Psoas muscle (tissue), 8 donors: ENCODE measurements around the gene TBL1Y. TPM values are rescaled to one million over a fixed set of nuclear protein-coding genes. Genes with fewer than 3 reads are reported as not detected.
"Not testable (repeated sequence)": the region's sequence is repeated elsewhere in the genome, so short reads cannot be mapped to it uniquely, and the experiment has no call there.

Experiments used
- ATAC-seq, 4 donors: fragments of 200-7000 bp; cut with Tn5 transposase; one replicate each; pipeline ENCODE4 v1.9.1; 2020; ENCODE audit warnings: moderate library complexity in 3 of 4, mild to moderate bottlenecking in 2 of 4
- DNase-seq, 2 donors: peaks; one replicate each; pipeline ENCODE4 v3.0.0-alpha.2; 2020
- H3K27ac ChIP-seq: fragments of 200-600 bp; one replicate; pipeline ENCODE4 v1.8.0; 2022
- H3K27me3 ChIP-seq, 3 donors: fragments of 200-600 bp in 1 of 3; one replicate each; pipeline versions ENCODE4 v1.6.1 to v1.8.0; 2013 to 2022; ENCODE audit warnings: low read length in 2 of 3, mild to moderate bottlenecking in 2 of 3, moderate library complexity in 1 of 3; ENCODE audit not compliant: insufficient read depth in 3 of 3
- H3K36me3 ChIP-seq, 2 donors: fragments of 200-600 bp in 1 of 2; one replicate each; pipeline versions ENCODE4 v1.6.1 to v1.8.0; 2013 to 2022; ENCODE audit warnings: low read depth in 1 of 2, mild to moderate bottlenecking in 1 of 2, moderate library complexity in 1 of 2; ENCODE audit not compliant: insufficient read depth in 1 of 2
- H3K4me1 ChIP-seq: fragments of 200-600 bp; one replicate; pipeline ENCODE4 v1.8.0; 2022
- H3K4me3 ChIP-seq: fragments of 200-600 bp; one replicate; pipeline ENCODE4 v1.8.0; 2022; ENCODE audit warnings: mild to moderate bottlenecking
- H3K9me3 ChIP-seq: fragments of 200-600 bp; one replicate; pipeline ENCODE4 v1.8.0; 2022
- CTCF ChIP-seq: fragments of 200-600 bp; IDR thresholded peaks from one replicate; pipeline ENCODE4 v1.8.0; 2022; ENCODE audit warnings: antibody characterized with exemption
- WGBS, 3 donors: extraction: QIAGEN DNeasy Blood & Tissue Kit; methylation state at CpG; one replicate each; pipeline versions ENCODE4 v1.1.6 to v1.1.7; 2013; 5-methylcytosine and 5-hydroxymethylcytosine counted together
- intact Hi-C, 2 donors: fragments of 100-400 bp; cut with DNase I; formaldehyde crosslinking; loops; one replicate each; pipeline versions ENCODE4 v1.11.0 to v1.14.2; 2022
- long read RNA-seq, 2 donors: library from polyadenylated mRNA; unstranded; transcript quantifications; one replicate each; pipeline ENCODE4 v2.0.0, GENCODE V29; 2021
- polyA plus RNA-seq, 3 donors: library from polyadenylated mRNA; stranded (reverse); fragments of 200-250 nt; gene quantifications; one replicate each; pipeline ENCODE4 v1.2.3, GENCODE V29; 2013
- total RNA-seq, 4 donors: library from RNA; stranded (reverse); fragmentation: NEBNext Ultra II Directional in 2 of 4; extraction: Animal tissue kit (Norgen Biotek cat#: 25700) in 2 of 4; gene quantifications; one replicate each; pipeline versions ENCODE4 v1.2.1 to v1.2.4, GENCODE V29; 2021 to 2023
- donor health status: healthy with polysubstance abuse.
- donor health status: DM: no; HTN: no; CAD: no; lungs with moderate emphysema.
- donor health status: Bipolar disorder and iron deficiency.
- donor health status: healthy.
- donor health status: DM: yes; HTN: yes; CAD: no.
- donor health status: DM: no; HTN: no; CAD: no.
- donor health status: DM: no; HTN: no; CAD: no.
- donor health status: DM: yes; HTN: yes; CAD: no.

The TBL1Y gene
- total RNA-seq (not detected), polyA plus RNA-seq (under 1 TPM in 2 of 3 donors, not detected in 1; 0.03 to 0.60 TPM)
- long read RNA-seq, donor 1: 0 reads
- long read RNA-seq, donor 2: 0 reads

- no peaks in the 10 kb centered on the region for H3K9me3 ChIP-seq
- 1% methylated on average over 30 to 91 of the region's 91 CpGs; no CpG with 5 or more reads in 1 of the 3 donors for WGBS, 3 donors
- H3K36me3 ChIP-seq: no peaks in the 10 kb centered on the region
- intact Hi-C loops: no loop called here
- H3K4me1 ChIP-seq: no peaks in the 10 kb centered on the region
- TF ChIP-seq CTCF: no peak
- H3K27ac ChIP-seq: no peak within 1 kb of the TSS
- ATAC-seq (no peak), DNase-seq (no peak)
- H3K27me3 ChIP-seq: no peaks in the 10 kb centered on the region
- H3K4me3 ChIP-seq: no peak within 1 kb of the TSS
These were observed at the start of gene TBL1Y for GRCh38 chrY:6910372-6911252. TBL1Y (plus strand) TSS chrY:6910697; CDS start chrY:7025085, 114,388 bp downstream.

- no peak for ATAC-seq
- 64 to 70% methylated on average over 3 of the region's 3 CpGs; no CpG with 5 or more reads in 1 of the 3 donors for WGBS, 3 donors
- Histone ChIP-seq H3K36me3 (no peaks in the 10 kb centered on the region), H3K27me3 (no peaks in the 10 kb centered on the region), H3K27ac (no peak overlapping the region), H3K9me3 (no peaks in the 10 kb centered on the region), H3K4me3 (no peak overlapping the region), H3K4me1 (no peaks in the 10 kb centered on the region)
- DNase-seq: no peak
- no peak for TF ChIP-seq CTCF
- intact Hi-C loops: no loop called here
These were observed 16.0 kb upstream of the TBL1Y start for GRCh38 chrY:6894496-6894895.

- no peak overlapping the region for H3K4me3 ChIP-seq
- ATAC-seq (no peak), DNase-seq (no peak)
- H3K36me3 ChIP-seq: no peaks in the 10 kb centered on the region
- H3K9me3 ChIP-seq: no peaks in the 10 kb centered on the region
- TF ChIP-seq CTCF: no peak
- 6 to 16% methylated on average over 1 of the region's 1 CpG; no CpG with 5 or more reads in 1 of the 3 donors for WGBS, 3 donors
- no peaks in the 10 kb centered on the region for H3K27me3 ChIP-seq
- H3K4me1 ChIP-seq: no peaks in the 10 kb centered on the region
- no peak overlapping the region for H3K27ac ChIP-seq
- intact Hi-C loops: no loop called here
These were observed 15.3 kb upstream of the TBL1Y start for GRCh38 chrY:6895236-6895635.

- H3K36me3 ChIP-seq, H3K4me3 ChIP-seq, DNase-seq, ATAC-seq, intact Hi-C loops, H3K27me3 ChIP-seq, H3K9me3 ChIP-seq, H3K4me1 ChIP-seq, H3K27ac ChIP-seq: not testable (repeated sequence)
These were observed 8.4 kb upstream of the TBL1Y start for GRCh38 chrY:6902116-6902515.

- WGBS, 3 donors: 60 to 89% methylated on average over 1 of the region's 1 CpG; no CpG with 5 or more reads in 1 of the 3 donors
- DNase-seq (no peak), ATAC-seq (no peak)
- TF ChIP-seq CTCF: no peak
- no peaks in the 10 kb centered on the region for H3K9me3 ChIP-seq
- intact Hi-C loops: no loop called here
- H3K27me3 ChIP-seq: no peaks in the 10 kb centered on the region
- H3K4me1 ChIP-seq: no peaks in the 10 kb centered on the region
- H3K27ac ChIP-seq: no peak overlapping the region
- no peak overlapping the region for H3K4me3 ChIP-seq
- no peaks in the 10 kb centered on the region for H3K36me3 ChIP-seq
These were observed 2.9 kb upstream of the TBL1Y start for GRCh38 chrY:6907591-6907990.

GRCh38 chrY:6908021-6908420 is 2.5 kb upstream of the TBL1Y start:
- not testable (repeated sequence) for ATAC-seq, H3K27me3 ChIP-seq
- 69 to 76% methylated on average over 6 of the region's 6 CpGs; no CpG with 5 or more reads in 1 of the 3 donors for WGBS, 3 donors

More at GRCh38 chrY:6908021-6908420, 2.5 kb upstream of the TBL1Y start:
- H3K36me3 ChIP-seq, H3K4me1 ChIP-seq, DNase-seq, intact Hi-C loops, H3K9me3 ChIP-seq, H3K4me3 ChIP-seq, H3K27ac ChIP-seq: not testable (repeated sequence)
